ENCODE data around the gene DGKH. TPM values are rescaled to one million over a fixed set of nuclear protein-coding genes. Genes with fewer than 3 reads are reported as not detected.

Gene DGKH
- total and polyA plus RNA-seq, 2 of the 13 experiments (the other 11 are each of a cell fraction or from before 2014, with no cell fraction given): 0.01 to 0.13 TPM

DNA sequence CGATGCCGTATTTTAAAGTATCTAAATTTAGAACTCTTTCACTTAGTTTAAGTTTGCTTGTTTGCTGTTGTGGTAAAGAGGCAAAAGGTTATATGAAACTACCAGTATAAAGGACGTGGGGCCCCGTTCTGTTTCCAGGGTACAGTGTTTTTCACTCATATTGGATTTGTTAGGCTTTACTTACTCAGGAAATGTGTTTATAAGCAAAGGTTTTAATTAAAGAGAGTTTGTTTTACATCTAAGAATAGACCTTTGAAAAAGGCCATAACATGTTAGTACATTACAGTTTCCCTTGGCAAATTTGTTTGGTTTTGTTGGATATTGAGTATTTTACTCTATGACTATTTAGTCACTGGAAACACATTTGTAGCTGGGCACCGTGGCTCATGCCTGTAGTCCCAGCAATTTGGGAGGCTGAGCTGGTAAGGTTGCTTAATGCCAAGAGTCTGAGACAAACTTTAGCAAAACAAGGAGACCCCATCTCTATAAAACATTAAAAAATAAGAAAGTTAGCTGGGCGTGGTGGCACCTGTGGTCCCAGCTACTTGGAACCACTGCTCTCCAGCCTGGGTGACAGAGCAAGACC is 7.1 kb downstream of the DGKH start:
- POLR2A ChIA-PET: no interaction called here
- BruUV-seq (replicated peaks): no TSS peak
- Histone ChIP-seq H3K9me3 (ENCODE audit: low read length) (no peaks in the 10 kb centered on the region), H3K4me3 (replicated peaks in 1 of 3; ENCODE audit: insufficient read depth in 1 of 3, low read depth in 2 of 3, low read length in 3 of 3) (no peak overlapping the region), H2AFZ (ENCODE audit: low read length) (no peak overlapping the region), H3K27ac (ENCODE audit: extremely low read length, insufficient read depth, low read length) (no peak overlapping the region), H3K36me3 (replicated peaks in 1 of 2; ENCODE audit: control insufficient read depth in 1 of 2, insufficient read depth in 2 of 2, low read length in 2 of 2) (no peaks in the 10 kb centered on the region), H4K20me1 (ENCODE audit: insufficient read depth, low read length) (no peaks in the 10 kb centered on the region), H3K27me3 (ENCODE audit: control insufficient read depth in 1 of 2, insufficient read depth in 2 of 2, low read length in 2 of 2) (peaks cover 0 to 3% of the 10 kb centered on the region in 2 experiments; a peak in 2 of 5 replicates), H3K4me1 (ENCODE audit: insufficient read depth, low read length) (no peaks in the 10 kb centered on the region), H3K4me2 (ENCODE audit: low read depth, low read length) (no peak overlapping the region), H3K79me2 (ENCODE audit: insufficient read depth, low read length) (no peaks in the 10 kb centered on the region), H3K9ac (ENCODE audit: insufficient read depth, low read depth, low read length) (no peak overlapping the region)
- in situ Hi-C loops (cut with HindIII; ENCODE audit: extremely low pct_ligation_motif_present, low pct_unique_long_range_greater_than_20kb): no loop called here
- CTCF ChIA-PET (ENCODE audit: low intra/inter-chr PET ratio, low total read pairs): no interaction called here
- no peak for DNase-seq (ENCODE audit: low spot score)
- 31% methylated on average over 6 of the region's 6 CpGs for WGBS (ENCODE audit: low lambda C conversion rate)
- ATAC-seq: no peak
- intact Hi-C loops (cut with micrococcal nuclease; ENCODE audit: unreplicated experiment): no loop called here
- no peak for TF ChIP-seq JDP2 (CRISPR knock-in tag; IDR thresholded peaks at IDR 0.05; ENCODE audit: borderline replicate concordance)
- TF ChIP-seq KLF11 (CRISPR knock-in tag; IDR thresholded peaks at IDR 0.05): no peak
- TF ChIP-seq, protein P1, sequence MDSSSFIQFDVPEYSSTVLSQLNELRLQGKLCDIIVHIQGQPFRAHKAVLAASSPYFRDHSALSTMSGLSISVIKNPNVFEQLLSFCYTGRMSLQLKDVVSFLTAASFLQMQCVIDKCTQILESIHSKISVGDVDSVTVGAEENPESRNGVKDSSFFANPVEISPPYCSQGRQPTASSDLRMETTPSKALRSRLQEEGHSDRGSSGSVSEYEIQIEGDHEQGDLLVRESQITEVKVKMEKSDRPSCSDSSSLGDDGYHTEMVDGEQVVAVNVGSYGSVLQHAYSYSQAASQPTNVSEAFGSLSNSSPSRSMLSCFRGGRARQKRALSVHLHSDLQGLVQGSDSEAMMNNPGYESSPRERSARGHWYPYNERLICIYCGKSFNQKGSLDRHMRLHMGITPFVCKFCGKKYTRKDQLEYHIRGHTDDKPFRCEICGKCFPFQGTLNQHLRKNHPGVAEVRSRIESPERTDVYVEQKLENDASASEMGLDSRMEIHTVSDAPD (CRISPR knock-in tag; IDR thresholded peaks at IDR 0.05): no peak
- TF ChIP-seq SCMH1 (CRISPR knock-in tag; IDR thresholded peaks at IDR 0.05; ENCODE audit: borderline replicate concordance): no peak
- no peak for TF ChIP-seq SMARCC2 (IDR thresholded peaks at IDR 0.05)
- FAIRE-seq: no peak

- Histone ChIP-seq H3K27ac (ENCODE audit: extremely low read length, insufficient read depth, low read length) (no peak overlapping the region), H3K36me3 (replicated peaks in 1 of 2; ENCODE audit: control insufficient read depth in 1 of 2, insufficient read depth in 2 of 2, low read length in 2 of 2) (no peaks in the 10 kb centered on the region), H4K20me1 (ENCODE audit: insufficient read depth, low read length) (no peaks in the 10 kb centered on the region), H3K4me3 (replicated peaks in 1 of 3; ENCODE audit: insufficient read depth in 1 of 3, low read depth in 2 of 3, low read length in 3 of 3) (no peak overlapping the region), H3K4me2 (ENCODE audit: low read depth, low read length) (no peak overlapping the region), H3K4me1 (ENCODE audit: insufficient read depth, low read length) (no peaks in the 10 kb centered on the region), H3K9me3 (ENCODE audit: low read length) (no peaks in the 10 kb centered on the region), H3K9ac (ENCODE audit: insufficient read depth, low read depth, low read length) (no peak overlapping the region), H3K27me3 (ENCODE audit: control insufficient read depth in 1 of 2, insufficient read depth in 2 of 2, low read length in 2 of 2) (peaks cover 0 to 3% of the 10 kb centered on the region in 2 experiments; a peak in 2 of 5 replicates), H3K79me2 (ENCODE audit: insufficient read depth, low read length) (no peaks in the 10 kb centered on the region), H2AFZ (ENCODE audit: low read length) (no peak overlapping the region)
- WGBS (ENCODE audit: low lambda C conversion rate): 40% methylated on average over 1 of the region's 1 CpG
- FAIRE-seq: no peak
- in situ Hi-C loops (cut with HindIII; ENCODE audit: extremely low pct_ligation_motif_present, low pct_unique_long_range_greater_than_20kb): no loop called here
- TF ChIP-seq TBL1XR1 (IDR thresholded peaks at IDR 0.05; ENCODE audit: borderline replicate concordance, low read length, partially characterized antibody): no peak
- TF ChIP-seq ZFP41 (CRISPR knock-in tag; IDR thresholded peaks at IDR 0.05; ENCODE audit: borderline replicate concordance): no peak
- TF ChIP-seq SAFB2 (CRISPR knock-in tag; IDR thresholded peaks at IDR 0.05; ENCODE audit: borderline replicate concordance, low read depth): no peak
- no peak for TF ChIP-seq RFX1 (IDR thresholded peaks at IDR 0.05)
- no peak for TF ChIP-seq SALL1 (CRISPR knock-in tag; IDR thresholded peaks at IDR 0.05)
- ChIA-PET POLR2A (no interaction called here), CTCF (ENCODE audit: low intra/inter-chr PET ratio, low total read pairs) (no interaction called here)
- ATAC-seq: no peak
- no TSS peak for BruUV-seq (replicated peaks)
- no peak for DNase-seq (ENCODE audit: low spot score)
- intact Hi-C loops (cut with micrococcal nuclease; ENCODE audit: unreplicated experiment): no loop called here
Observed at GRCh38 chr13:42056146-42056545, 7.7 kb downstream of the DGKH start.
